A549 (cell line): ENCODE results near the gene GSG1L. TPM values are rescaled to one million over a fixed set of nuclear protein-coding genes. Genes with fewer than 3 reads are reported as not detected.

ENCODE experiments used
- ATAC-seq, 2 experiments: fragments of 200-7000 bp in 1 of 2; fragments of >200 bp in 1 of 2; cut with Nextera tagmentation in 1 of 2; cut with Tn5 transposase in 1 of 2; 3 replicates each; pipeline versions ENCODE4 v1.8.0 to v1.9.1; 2018 to 2020; ENCODE audit warnings: mild to moderate bottlenecking in 1 of 2, moderate library complexity in 1 of 2
- CTCF ChIA-PET: fragments of 300-600 bp; sonication (Branson Sonifier 250); formaldehyde crosslinking; extraction: SDS; loops from one replicate; lab custom pipeline; 2021; ENCODE audit warnings: antibody characterized with exemption, inconsistent platforms; lab: Yijun Ruan, JAX
- POLR2A ChIA-PET: fragments of 350-600 bp; formaldehyde crosslinking; extraction: SDS; loops from one replicate; lab custom pipeline; 2021; ENCODE audit warnings: antibody characterized with exemption, inconsistent platforms; lab: Yijun Ruan, JAX
- DNase-seq, 2 experiments: peaks; one replicate each; pipeline versions ENCODE4 v3.0.0 to v3.0.0-alpha.2; 2011 to 2016; ENCODE audit warnings: low read depth in 1 of 2, low spot score in 1 of 2
- FAIRE-seq: peaks from 2 replicates; lab custom pipeline; 2011; peaks lifted over from hg19 to GRCh38; lab: Jason Lieb, UNC
- H3K27ac ChIP-seq, 2 experiments: fragments of >200 bp; sonication (Bioruptor Twin); formaldehyde crosslinking; 3 replicates each; pipeline ENCODE4 v1.5.1; 2016 to 2017
- H3K4me1 ChIP-seq: fragments of >200 bp; sonication (Bioruptor Twin); formaldehyde crosslinking; 3 replicates; pipeline ENCODE4 v1.6.1; 2016
- H3K4me2 ChIP-seq: fragments of >200 bp; sonication (Bioruptor Twin); formaldehyde crosslinking; 3 replicates; pipeline ENCODE4 v1.6.1; 2016
- H3K4me3 ChIP-seq: fragments of >200 bp; sonication (Bioruptor Twin); formaldehyde crosslinking; 3 replicates; pipeline ENCODE4 v1.5.1; 2016
- H3K9me3 ChIP-seq: fragments of >200 bp; sonication (Bioruptor Twin); formaldehyde crosslinking; 3 replicates; pipeline ENCODE4 v1.6.1; 2016
- BCL3 ChIP-seq: fragments of >200 bp; sonication (Bioruptor Twin); formaldehyde crosslinking; IDR thresholded peaks from 3 replicates; pipeline ENCODE4 v1.6.1; 2016
- EHF ChIP-seq: fragments of 250-450 bp; sonication (Bioruptor Pico); IDR thresholded peaks from 2 replicates; pipeline ENCODE4 v1.5.0; 2020; ENCODE audit warnings: mild to moderate bottlenecking
- FOSL2 ChIP-seq, 2 experiments: fragments of 450-650 bp in 1 of 2; fragments of >200 bp in 1 of 2; sonication (Bioruptor Twin) in 1 of 2; formaldehyde crosslinking; IDR thresholded peaks; 2 replicates each; pipeline versions ENCODE4 v1.5.0 to v1.6.1; 2016 to 2020; ENCODE audit warnings: mild to moderate bottlenecking in 1 of 2, moderate library complexity in 1 of 2
- HES2 ChIP-seq: fragments of >200 bp; sonication (Bioruptor Twin); formaldehyde crosslinking; IDR thresholded peaks from 2 replicates; pipeline ENCODE4 v1.6.1; 2016
- HMGXB4 ChIP-seq: fragments of 250-450 bp; sonication (Bioruptor Pico); IDR thresholded peaks from 2 replicates; pipeline ENCODE4 v1.5.0; 2021; ENCODE audit warnings: mild to moderate bottlenecking, moderate library complexity, borderline replicate concordance
- JUNB ChIP-seq: fragments of >200 bp; sonication (Bioruptor Twin); formaldehyde crosslinking; IDR thresholded peaks from 2 replicates; pipeline ENCODE4 v1.6.1; 2016
- KDM1A ChIP-seq: fragments of 200-600 bp; sonication (generic); IDR thresholded peaks from 2 replicates; pipeline ENCODE4 v1.6.1; 2016; ENCODE audit warnings: low read depth, mild to moderate bottlenecking
- MAFK ChIP-seq: fragments of 450-650 bp; IDR thresholded peaks from 2 replicates; pipeline ENCODE4 v1.6.1; 2014; ENCODE audit not compliant: partially characterized antibody
- MAZ ChIP-seq: fragments of 150-350 bp; IDR thresholded peaks from 2 replicates; pipeline ENCODE4 v1.6.1; 2014; ENCODE audit warnings: antibody characterized with exemption, low read depth, low read length, borderline replicate concordance
- NPAS2 ChIP-seq: fragments of 250-450 bp; sonication (Bioruptor Pico); IDR thresholded peaks from 2 replicates; pipeline ENCODE4 v1.8.0; 2022; ENCODE audit warnings: mild to moderate bottlenecking, moderate library complexity, borderline replicate concordance
- PBX3 ChIP-seq: IDR thresholded peaks from 2 replicates; pipeline ENCODE4 v1.6.1; 2012
- PHF8 ChIP-seq: fragments of 200-600 bp; sonication (generic); IDR thresholded peaks from 2 replicates; pipeline ENCODE4 v1.6.1; 2016; ENCODE audit warnings: low read depth, mild to moderate bottlenecking, antibody characterized with exemption, moderate library complexity, borderline replicate concordance
- RARB ChIP-seq: fragments of 250-450 bp; sonication (Bioruptor Pico); IDR thresholded peaks from 2 replicates; pipeline ENCODE4 v1.8.0; 2021; ENCODE audit warnings: mild to moderate bottlenecking, moderate library complexity
- REST ChIP-seq: fragments of 200-600 bp; sonication (generic); IDR thresholded peaks from 2 replicates; pipeline ENCODE4 v1.6.1; 2016; ENCODE audit warnings: antibody characterized with exemption, mild to moderate bottlenecking, moderate library complexity
- RFX5 ChIP-seq: fragments of 450-650 bp; IDR thresholded peaks from 2 replicates; pipeline ENCODE4 v1.7.1; 2014; ENCODE audit warnings: antibody characterized with exemption, mild to moderate bottlenecking, moderate library complexity
- RNF2 ChIP-seq: fragments of 200-600 bp; sonication (generic); IDR thresholded peaks from 2 replicates; pipeline ENCODE4 v1.6.1; 2016; ENCODE audit warnings: low read depth, mild to moderate bottlenecking, antibody characterized with exemption, moderate library complexity, borderline replicate concordance
- SMC3 ChIP-seq: fragments of >200 bp; sonication (Bioruptor Twin); formaldehyde crosslinking; IDR thresholded peaks from 3 replicates; pipeline ENCODE4 v1.6.1; 2018; ENCODE audit warnings: inconsistent platforms
- TFCP2L1 ChIP-seq: fragments of 250-450 bp; sonication (Bioruptor Pico); IDR thresholded peaks from 2 replicates; pipeline ENCODE4 v1.5.0; 2021; ENCODE audit warnings: mild to moderate bottlenecking
- TP53 ChIP-seq: fragments of 250-450 bp; sonication (Bioruptor Pico); IDR thresholded peaks from 2 replicates; pipeline ENCODE4 v1.5.0; 2021; ENCODE audit warnings: mild to moderate bottlenecking, moderate library complexity
- USF2 ChIP-seq: fragments of 450-650 bp; IDR thresholded peaks from 2 replicates; pipeline ENCODE4 v1.6.1; 2014; ENCODE audit warnings: antibody characterized with exemption
- WGBS: methylation state at CpG from one replicate; pipeline ENCODE4 v1.1.6; 2017; ENCODE audit errors: missing lambda C conversion rate; 5-methylcytosine and 5-hydroxymethylcytosine counted together
- polyA plus RNA-seq, 4 experiments: library from polyadenylated mRNA; depleted of rRNA in 3 of 4; stranded (reverse); fragments of >200 nt; fragmentation: RNase III in 1 of 4; extraction: RNeasy Plus Mini Kit Qiagen cat#74134 plus additional on column Dnase treatment in 1 of 4; gene quantifications; 2 replicates in 3 of 4; 3 replicates in 1 of 4; pipeline ENCODE4 v1.2.3, GENCODE V29; 2011 to 2017

The GSG1L gene
- polyA plus RNA-seq, 2 of the 4 experiments (the other 2 are of a cell fraction): not detected

- no peak overlapping the region for H3K4me3 ChIP-seq
- TF ChIP-seq HES2 (no peak), KDM1A (no peak), RARB (CRISPR knock-in tag) (no peak), SMC3 (no peak), MAZ (no peak), BCL3 (no peak), MAFK (no peak), TP53 (CRISPR knock-in tag) (no peak), RFX5 (no peak), NPAS2 (CRISPR knock-in tag) (no peak), USF2 (no peak), FOSL2 (IDR thresholded peaks at IDR 0.05) (no peak), FOSL2 (CRISPR knock-in tag; IDR thresholded peaks at IDR 0.05) (no peak), PBX3 (no peak), EHF (CRISPR knock-in tag) (no peak), REST (no peak), PHF8 (no peak), TFCP2L1 (CRISPR knock-in tag) (no peak), JUNB (no peak), RNF2 (no peak), HMGXB4 (CRISPR knock-in tag) (no peak)
- TF ChIP-seq, all 56 proteins: peak for 0
- Histone ChIP-seq H3K4me2 (no peak overlapping the region), H3K27ac (no peak overlapping the region), H3K4me1 (no peaks in the 10 kb centered on the region), H3K9me3 (peaks cover 33% of the 10 kb centered on the region)
- DNase-seq (no peak), ATAC-seq (no peak), FAIRE-seq (no peak)
- ChIA-PET POLR2A (no interaction called here), CTCF (interaction anchor here (2.3 kb wide), 1 partner anchor 118 kb away, joined by 8 read pairs; no protein-coding TSS in a partner anchor)
- WGBS: 12% methylated on average over 3 of the region's 3 CpGs
These were observed 110.7 kb downstream of the GSG1L start for GRCh38 chr16:27952811-27953210.
